ENCODE data around the gene PLEKHM3. TPM values are rescaled to one million over a fixed set of nuclear protein-coding genes. Genes with fewer than 3 reads are reported as not detected.

PLEKHM3 gene
- total and polyA plus RNA-seq, 4 donors: 3.0 to 18.3 (median 5.5) TPM

DNA sequence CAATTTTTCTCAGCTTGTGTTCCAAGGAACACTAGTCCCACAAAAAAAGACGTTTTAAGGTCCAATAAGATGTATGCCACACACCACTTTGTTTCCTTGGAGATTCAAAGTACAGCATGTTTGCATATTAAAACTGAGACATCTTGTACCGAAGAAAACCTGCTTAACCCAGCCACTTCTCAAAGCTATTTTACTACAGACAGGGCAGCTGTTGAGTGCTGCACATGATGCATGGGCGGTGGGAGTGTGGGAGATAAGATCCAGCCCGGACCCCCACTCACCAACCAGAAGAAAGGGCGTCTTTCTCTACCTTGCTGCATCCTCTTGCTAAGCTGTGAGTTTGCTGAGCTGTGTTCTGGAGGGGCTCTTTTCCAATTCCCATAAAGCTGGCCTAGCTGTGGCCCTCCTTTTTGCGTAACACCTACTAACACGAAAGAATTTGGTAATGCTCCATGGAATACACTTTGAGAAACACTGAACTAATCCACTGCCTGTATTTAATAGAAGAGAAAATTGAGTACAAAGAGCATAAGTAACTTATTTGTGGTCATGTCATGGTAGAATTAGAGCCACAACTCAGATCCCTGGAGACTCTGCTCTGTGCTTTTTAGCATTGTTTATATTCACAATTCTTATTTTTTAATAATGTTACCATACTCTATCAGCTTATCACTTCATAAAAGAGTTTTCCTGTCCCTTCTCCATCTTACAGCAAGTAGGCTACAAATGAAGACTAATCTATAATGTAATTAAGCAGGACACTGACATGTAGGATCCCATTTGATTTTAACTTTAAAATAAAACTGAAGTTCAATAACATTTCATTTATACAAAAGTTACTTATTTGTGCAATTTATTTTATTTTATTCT, 90.0 kb downstream of the PLEKHM3 start:
- no peak for TF ChIP-seq NR2F2 (IDR thresholded peaks at IDR 0.05)
- TF ChIP-seq GABPA (IDR thresholded peaks at IDR 0.05 in 1 of 2, conservative IDR thresholded peaks at IDR 0.05 in 1 of 2): no peak
- TF ChIP-seq FOXA1 (IDR thresholded peaks at IDR 0.05): no peak
- TF ChIP-seq SP1 (IDR thresholded peaks at IDR 0.05): no peak
- no peak for TF ChIP-seq RXRA (IDR thresholded peaks at IDR 0.05)
- peak in 1 of 2 donors; percentile 1 for TF ChIP-seq RAD21 (IDR thresholded peaks at IDR 0.05)
- no peak for TF ChIP-seq TAF1 (conservative IDR thresholded peaks at IDR 0.05)
- TF ChIP-seq JUND (IDR thresholded peaks at IDR 0.05): no peak
- 62% methylated on average over 7 of the region's 7 CpGs for WGBS
- no peaks in the 10 kb centered on the region for H3K9me3 ChIP-seq (ENCODE audit: control insufficient read depth in 4 of 4, low read length in 3 of 4)
- no peaks in the 10 kb centered on the region for H3K27me3 ChIP-seq (ENCODE audit: control insufficient read depth in 4 of 4, insufficient read depth in 4 of 4, low read length in 3 of 4)
- no peak for DNase-seq (ENCODE audit: low spot score)
- no peak overlapping the region for H3K4me3 ChIP-seq (ENCODE audit: low read depth in 1 of 3, low read length in 3 of 3)
- peaks cover 0 to 3% (median under 1%) of the 10 kb centered on the region in 4 donors for H3K36me3 ChIP-seq (ENCODE audit: control insufficient read depth in 4 of 4, insufficient read depth in 3 of 4, low read depth in 1 of 4, low read length in 3 of 4)
- peak overlapping the region; percentile 80 to 86 for H3K27ac ChIP-seq (ENCODE audit: low read depth in 1 of 2, low read length in 2 of 2)
- H3K4me1 ChIP-seq (ENCODE audit: control insufficient read depth in 4 of 4, insufficient read depth in 4 of 4, low read length in 3 of 4): peaks cover 2 to 21% (median 7%) of the 10 kb centered on the region in 4 donors
- H3K9ac ChIP-seq (ENCODE audit: low read depth in 1 of 2, low read length in 2 of 2): peak overlapping the region in 1 of 2 donors; percentile 5

DNA sequence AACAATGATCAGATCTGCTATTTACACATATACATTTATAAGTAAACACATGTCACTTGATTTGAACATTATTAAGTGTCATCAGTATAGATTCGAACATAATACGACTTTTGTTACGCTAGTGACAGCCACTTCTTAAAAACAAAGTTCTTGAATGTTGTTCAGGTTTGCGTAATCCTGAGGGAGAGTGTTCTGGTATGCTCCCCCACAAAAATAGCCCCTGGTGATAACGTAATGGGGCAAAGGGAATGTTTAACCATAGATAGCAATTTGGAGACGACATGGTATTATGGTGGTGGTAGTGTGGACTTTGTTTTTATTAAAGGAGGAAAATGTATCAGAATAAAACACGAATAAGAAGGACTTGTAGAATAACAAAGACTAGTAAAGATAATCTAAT, 90.6 kb downstream of the PLEKHM3 start:
- WGBS: 39% methylated on average over 7 of the region's 7 CpGs
- no peaks in the 10 kb centered on the region for H3K9me3 ChIP-seq (ENCODE audit: control insufficient read depth in 4 of 4, low read length in 3 of 4)
- peak overlapping the region; percentile 80 to 86 for H3K27ac ChIP-seq (ENCODE audit: low read depth in 1 of 2, low read length in 2 of 2)
- H3K36me3 ChIP-seq (ENCODE audit: control insufficient read depth in 4 of 4, insufficient read depth in 3 of 4, low read depth in 1 of 4, low read length in 3 of 4): peaks cover 0 to 3% (median under 1%) of the 10 kb centered on the region in 4 donors
- no peaks in the 10 kb centered on the region for H3K27me3 ChIP-seq (ENCODE audit: control insufficient read depth in 4 of 4, insufficient read depth in 4 of 4, low read length in 3 of 4)
- H3K4me3 ChIP-seq (ENCODE audit: low read depth in 1 of 3, low read length in 3 of 3): no peak overlapping the region
- DNase-seq (ENCODE audit: low spot score): no peak
- peaks cover 2 to 21% (median 7%) of the 10 kb centered on the region in 4 donors for H3K4me1 ChIP-seq (ENCODE audit: control insufficient read depth in 4 of 4, insufficient read depth in 4 of 4, low read length in 3 of 4)
- peak overlapping the region in 1 of 2 donors; percentile 65 for H3K9ac ChIP-seq (ENCODE audit: low read depth in 1 of 2, low read length in 2 of 2)
- TF ChIP-seq NR2F2 (IDR thresholded peaks at IDR 0.05): no peak
- TF ChIP-seq, protein P1, sequence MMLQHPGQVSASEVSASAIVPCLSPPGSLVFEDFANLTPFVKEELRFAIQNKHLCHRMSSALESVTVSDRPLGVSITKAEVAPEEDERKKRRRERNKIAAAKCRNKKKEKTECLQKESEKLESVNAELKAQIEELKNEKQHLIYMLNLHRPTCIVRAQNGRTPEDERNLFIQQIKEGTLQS (IDR thresholded peaks at IDR 0.05): no peak
- peak; percentile 32 to 35 for TF ChIP-seq RAD21 (IDR thresholded peaks at IDR 0.05)
- TF ChIP-seq YY1 (IDR thresholded peaks at IDR 0.05): peak; percentile 78
- no peak for TF ChIP-seq TAF1 (conservative IDR thresholded peaks at IDR 0.05)
- TF ChIP-seq, protein P2, sequence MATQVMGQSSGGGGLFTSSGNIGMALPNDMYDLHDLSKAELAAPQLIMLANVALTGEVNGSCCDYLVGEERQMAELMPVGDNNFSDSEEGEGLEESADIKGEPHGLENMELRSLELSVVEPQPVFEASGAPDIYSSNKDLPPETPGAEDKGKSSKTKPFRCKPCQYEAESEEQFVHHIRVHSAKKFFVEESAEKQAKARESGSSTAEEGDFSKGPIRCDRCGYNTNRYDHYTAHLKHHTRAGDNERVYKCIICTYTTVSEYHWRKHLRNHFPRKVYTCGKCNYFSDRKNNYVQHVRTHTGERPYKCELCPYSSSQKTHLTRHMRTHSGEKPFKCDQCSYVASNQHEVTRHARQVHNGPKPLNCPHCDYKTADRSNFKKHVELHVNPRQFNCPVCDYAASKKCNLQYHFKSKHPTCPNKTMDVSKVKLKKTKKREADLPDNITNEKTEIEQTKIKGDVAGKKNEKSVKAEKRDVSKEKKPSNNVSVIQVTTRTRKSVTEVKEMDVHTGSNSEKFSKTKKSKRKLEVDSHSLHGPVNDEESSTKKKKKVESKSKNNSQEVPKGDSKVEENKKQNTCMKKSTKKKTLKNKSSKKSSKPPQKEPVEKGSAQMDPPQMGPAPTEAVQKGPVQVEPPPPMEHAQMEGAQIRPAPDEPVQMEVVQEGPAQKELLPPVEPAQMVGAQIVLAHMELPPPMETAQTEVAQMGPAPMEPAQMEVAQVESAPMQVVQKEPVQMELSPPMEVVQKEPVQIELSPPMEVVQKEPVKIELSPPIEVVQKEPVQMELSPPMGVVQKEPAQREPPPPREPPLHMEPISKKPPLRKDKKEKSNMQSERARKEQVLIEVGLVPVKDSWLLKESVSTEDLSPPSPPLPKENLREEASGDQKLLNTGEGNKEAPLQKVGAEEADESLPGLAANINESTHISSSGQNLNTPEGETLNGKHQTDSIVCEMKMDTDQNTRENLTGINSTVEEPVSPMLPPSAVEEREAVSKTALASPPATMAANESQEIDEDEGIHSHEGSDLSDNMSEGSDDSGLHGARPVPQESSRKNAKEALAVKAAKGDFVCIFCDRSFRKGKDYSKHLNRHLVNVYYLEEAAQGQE (IDR thresholded peaks at IDR 0.05): no peak
- peak; percentile 62 to 83 for TF ChIP-seq HNF4A (conservative IDR thresholded peaks at IDR 0.05)
- no peak for TF ChIP-seq HNF4G (IDR thresholded peaks at IDR 0.05)
- peak; percentile 44 for TF ChIP-seq FOXA2 (IDR thresholded peaks at IDR 0.05)
- TF ChIP-seq JUND (IDR thresholded peaks at IDR 0.05): peak in 1 of 2 donors; percentile 68
- TF ChIP-seq, protein P3, sequence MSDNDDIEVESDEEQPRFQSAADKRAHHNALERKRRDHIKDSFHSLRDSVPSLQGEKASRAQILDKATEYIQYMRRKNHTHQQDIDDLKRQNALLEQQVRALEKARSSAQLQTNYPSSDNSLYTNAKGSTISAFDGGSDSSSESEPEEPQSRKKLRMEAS (IDR thresholded peaks at IDR 0.05): peak; percentile 47
- TF ChIP-seq, protein P4, sequence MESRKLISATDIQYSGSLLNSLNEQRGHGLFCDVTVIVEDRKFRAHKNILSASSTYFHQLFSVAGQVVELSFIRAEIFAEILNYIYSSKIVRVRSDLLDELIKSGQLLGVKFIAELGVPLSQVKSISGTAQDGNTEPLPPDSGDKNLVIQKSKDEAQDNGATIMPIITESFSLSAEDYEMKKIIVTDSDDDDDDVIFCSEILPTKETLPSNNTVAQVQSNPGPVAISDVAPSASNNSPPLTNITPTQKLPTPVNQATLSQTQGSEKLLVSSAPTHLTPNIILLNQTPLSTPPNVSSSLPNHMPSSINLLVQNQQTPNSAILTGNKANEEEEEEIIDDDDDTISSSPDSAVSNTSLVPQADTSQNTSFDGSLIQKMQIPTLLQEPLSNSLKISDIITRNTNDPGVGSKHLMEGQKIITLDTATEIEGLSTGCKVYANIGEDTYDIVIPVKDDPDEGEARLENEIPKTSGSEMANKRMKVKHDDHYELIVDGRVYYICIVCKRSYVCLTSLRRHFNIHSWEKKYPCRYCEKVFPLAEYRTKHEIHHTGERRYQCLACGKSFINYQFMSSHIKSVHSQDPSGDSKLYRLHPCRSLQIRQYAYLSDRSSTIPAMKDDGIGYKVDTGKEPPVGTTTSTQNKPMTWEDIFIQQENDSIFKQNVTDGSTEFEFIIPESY (IDR thresholded peaks at IDR 0.05): peak; percentile 36
- TF ChIP-seq FOXA1 (IDR thresholded peaks at IDR 0.05): peak; percentile 43
- peak; percentile 65 for TF ChIP-seq SP1 (IDR thresholded peaks at IDR 0.05)
- no peak for TF ChIP-seq GABPA (IDR thresholded peaks at IDR 0.05 in 1 of 2, conservative IDR thresholded peaks at IDR 0.05 in 1 of 2)
- TF ChIP-seq, protein P5, sequence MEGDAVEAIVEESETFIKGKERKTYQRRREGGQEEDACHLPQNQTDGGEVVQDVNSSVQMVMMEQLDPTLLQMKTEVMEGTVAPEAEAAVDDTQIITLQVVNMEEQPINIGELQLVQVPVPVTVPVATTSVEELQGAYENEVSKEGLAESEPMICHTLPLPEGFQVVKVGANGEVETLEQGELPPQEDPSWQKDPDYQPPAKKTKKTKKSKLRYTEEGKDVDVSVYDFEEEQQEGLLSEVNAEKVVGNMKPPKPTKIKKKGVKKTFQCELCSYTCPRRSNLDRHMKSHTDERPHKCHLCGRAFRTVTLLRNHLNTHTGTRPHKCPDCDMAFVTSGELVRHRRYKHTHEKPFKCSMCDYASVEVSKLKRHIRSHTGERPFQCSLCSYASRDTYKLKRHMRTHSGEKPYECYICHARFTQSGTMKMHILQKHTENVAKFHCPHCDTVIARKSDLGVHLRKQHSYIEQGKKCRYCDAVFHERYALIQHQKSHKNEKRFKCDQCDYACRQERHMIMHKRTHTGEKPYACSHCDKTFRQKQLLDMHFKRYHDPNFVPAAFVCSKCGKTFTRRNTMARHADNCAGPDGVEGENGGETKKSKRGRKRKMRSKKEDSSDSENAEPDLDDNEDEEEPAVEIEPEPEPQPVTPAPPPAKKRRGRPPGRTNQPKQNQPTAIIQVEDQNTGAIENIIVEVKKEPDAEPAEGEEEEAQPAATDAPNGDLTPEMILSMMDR (IDR thresholded peaks at IDR 0.05; ENCODE audit: low read depth, low read length, missing input control): no peak
- TF ChIP-seq RXRA (IDR thresholded peaks at IDR 0.05): peak; percentile 28 to 80
- peak in 1 of 2 donors; percentile 55 for TF ChIP-seq EGR1 (IDR thresholded peaks at IDR 0.05; ENCODE audit: low read depth in 2 of 2)

Measured in liver (tissue), 9 donors.